HG02840 (cell line): ENCODE results near the gene CAMKK1.

Experiments used
- ATAC-seq: cut with Tn5 transposase; IDR thresholded peaks from one replicate; pipeline ENCODE4 v1.9.1; 2021; ENCODE audit warnings: mild to moderate bottlenecking, moderate library complexity, moderate number of reproducible peaks; ENCODE audit not compliant: unreplicated experiment, low FRiP score

The CAMKK1 gene

GRCh38 chr17:3918372-3919122, 25.7 kb upstream of the CAMKK1 start:
- ATAC-seq = no peak

GRCh38 chr17:3917391-3917931, 24.6 kb upstream of the CAMKK1 start:
- no peak for ATAC-seq

GRCh38 chr17:3916825-3917224, 24.0 kb upstream of the CAMKK1 start:
- no peak for ATAC-seq

- ATAC-seq = no peak
Measured at GRCh38 chr17:3915995-3916696, 23.3 kb upstream of the CAMKK1 start, which contains the start of gene P2RX1. P2RX1 (minus strand) TSS chr17:3916465; CDS start chr17:3916225, 240 bp downstream.

GRCh38 chr17:3915581-3915994, 22.7 kb upstream of the CAMKK1 start:
- no peak for ATAC-seq

- ATAC-seq = peak; percentile 35
Measured at GRCh38 chr17:3914312-3914670, 21.4 kb upstream of the CAMKK1 start.

- peak; percentile 43 for ATAC-seq
Measured at GRCh38 chr17:3913531-3914311, 20.9 kb upstream of the CAMKK1 start.

- ATAC-seq = no peak
Measured at GRCh38 chr17:3912827-3913226, 20.0 kb upstream of the CAMKK1 start.

GRCh38 chr17:3911271-3912053, 18.6 kb upstream of the CAMKK1 start:
- peak; percentile 53 for ATAC-seq

- no peak for ATAC-seq
Measured at GRCh38 chr17:3910420-3911270, 17.8 kb upstream of the CAMKK1 start.

GRCh38 chr17:3909257-3909656, 16.4 kb upstream of the CAMKK1 start:
- ATAC-seq = no peak

GRCh38 chr17:3907483-3908216, 14.8 kb upstream of the CAMKK1 start:
- ATAC-seq = no peak

GRCh38 chr17:3906881-3907280, 14.0 kb upstream of the CAMKK1 start:
- ATAC-seq = no peak

- no peak for ATAC-seq
Measured at GRCh38 chr17:3905017-3905520, 12.2 kb upstream of the CAMKK1 start.

- no peak for ATAC-seq
Measured at GRCh38 chr17:3904501-3904900, 11.6 kb upstream of the CAMKK1 start.

GRCh38 chr17:3903881-3904290, 11.0 kb upstream of the CAMKK1 start:
- ATAC-seq = no peak

GRCh38 chr17:3903051-3903825, 10.4 kb upstream of the CAMKK1 start:
- no peak for ATAC-seq

- ATAC-seq = no peak
Measured at GRCh38 chr17:3900646-3901045, 7.8 kb upstream of the CAMKK1 start.
